ENCODE data around the gene ADGRV1.
"Not testable (repeated sequence)": the region's sequence is repeated elsewhere in the genome, so short reads cannot be mapped to it uniquely, and the experiment has no call there.

ADGRV1 gene

DNA sequence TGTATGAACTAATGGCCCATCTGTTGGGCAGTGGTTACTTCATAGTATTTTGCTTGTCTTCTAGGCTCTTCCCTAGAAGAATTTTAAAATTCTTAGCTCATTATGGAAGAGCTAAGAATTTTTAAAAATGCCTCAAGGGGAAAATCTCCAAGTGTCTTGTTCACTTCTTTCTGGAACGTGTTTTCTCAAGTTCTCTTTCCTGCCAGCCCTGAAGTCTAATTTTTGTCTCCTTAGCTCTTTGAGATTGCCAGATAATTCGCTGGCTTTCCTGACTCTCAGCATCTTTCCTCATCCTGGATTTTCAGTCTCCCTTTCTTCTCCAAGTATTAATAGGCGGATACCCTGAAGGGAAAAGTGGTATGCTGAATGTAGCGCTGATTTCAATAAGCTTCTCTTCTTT lies 429.1 kb downstream of the ADGRV1 start:
- DNase-seq (ENCODE audit: low spot score): no peak

DNA sequence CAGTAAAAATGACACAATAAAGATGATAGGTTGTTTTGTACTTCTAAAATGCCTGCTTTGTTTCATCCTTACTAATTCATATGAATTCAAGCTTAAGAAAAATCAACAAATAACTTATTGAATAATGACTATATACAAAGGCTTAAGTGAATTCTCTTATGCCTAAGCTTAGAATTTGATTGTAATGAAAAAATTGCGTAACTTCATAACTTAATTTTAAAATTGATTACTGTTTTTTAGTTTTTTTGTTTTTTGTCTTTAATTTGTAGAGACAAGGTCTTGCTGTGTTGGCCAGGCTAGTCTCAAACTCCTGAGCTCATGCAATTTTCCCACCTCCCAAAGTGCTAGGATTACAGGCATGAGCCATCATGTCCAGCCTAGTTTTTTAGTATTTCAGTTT lies 432.6 kb downstream of the ADGRV1 start:
- no peak for DNase-seq (ENCODE audit: low spot score)

DNA sequence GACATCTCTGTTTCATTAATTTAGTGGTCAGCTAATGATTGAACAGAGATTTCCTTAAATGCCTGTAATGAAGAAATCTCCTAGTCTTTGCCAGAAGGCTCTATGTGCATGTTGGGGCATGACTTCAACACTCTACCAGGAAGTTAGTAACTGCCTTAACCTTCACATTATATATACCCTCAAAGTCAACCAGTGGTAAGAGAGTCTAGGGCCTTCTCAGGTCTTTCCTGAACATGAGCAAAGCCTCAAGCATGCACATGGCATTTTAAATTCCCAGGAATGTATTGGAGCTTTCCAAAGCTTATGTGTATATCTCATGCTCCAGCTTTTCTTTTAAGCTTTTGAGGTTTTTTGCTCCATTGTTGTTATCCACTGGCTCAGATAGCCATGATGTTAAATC lies 436.2 kb downstream of the ADGRV1 start:
- DNase-seq (ENCODE audit: low spot score): no peak

DNA sequence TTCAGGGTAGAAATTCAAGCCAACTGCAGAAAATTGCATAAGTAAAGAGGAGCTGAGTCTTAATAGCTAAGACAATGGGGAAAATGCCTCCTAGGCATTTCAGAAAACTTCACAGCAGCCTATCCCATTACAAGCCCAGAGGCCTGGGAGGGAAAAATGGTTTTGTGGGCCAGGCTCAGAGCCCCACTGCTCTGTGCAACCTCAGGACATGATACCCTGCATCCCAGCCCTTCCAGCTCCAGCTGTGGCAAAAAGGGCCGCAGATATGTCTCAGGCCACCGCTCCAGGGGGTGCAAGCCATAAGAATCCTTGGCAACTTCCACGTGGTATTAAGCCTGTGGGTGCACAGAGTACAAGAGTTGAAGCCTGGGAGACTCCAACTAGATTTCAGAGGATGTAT lies 437.5 kb downstream of the ADGRV1 start:
- DNase-seq (ENCODE audit: low spot score): no peak

DNA sequence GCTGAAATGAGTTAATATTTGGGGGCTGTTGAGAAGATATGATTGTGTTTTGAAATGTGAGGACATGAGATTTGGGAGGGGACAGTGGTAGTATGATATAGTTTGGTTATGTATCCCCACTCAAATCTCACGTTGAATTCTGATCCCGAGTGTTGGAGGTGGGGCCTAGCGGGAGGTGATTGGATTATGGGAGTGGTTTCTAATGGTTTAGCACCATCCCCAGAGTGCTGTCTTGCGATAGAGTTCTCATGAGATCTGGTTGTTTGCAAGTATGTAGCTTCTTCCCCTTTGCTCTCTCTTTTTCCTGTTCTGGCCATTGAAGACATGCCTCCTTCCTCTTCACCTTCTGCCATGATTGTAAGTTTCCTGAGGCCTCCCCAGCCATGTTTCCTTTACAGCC lies 438.5 kb downstream of the ADGRV1 start:
- DNase-seq (ENCODE audit: low spot score): no peak

DNA sequence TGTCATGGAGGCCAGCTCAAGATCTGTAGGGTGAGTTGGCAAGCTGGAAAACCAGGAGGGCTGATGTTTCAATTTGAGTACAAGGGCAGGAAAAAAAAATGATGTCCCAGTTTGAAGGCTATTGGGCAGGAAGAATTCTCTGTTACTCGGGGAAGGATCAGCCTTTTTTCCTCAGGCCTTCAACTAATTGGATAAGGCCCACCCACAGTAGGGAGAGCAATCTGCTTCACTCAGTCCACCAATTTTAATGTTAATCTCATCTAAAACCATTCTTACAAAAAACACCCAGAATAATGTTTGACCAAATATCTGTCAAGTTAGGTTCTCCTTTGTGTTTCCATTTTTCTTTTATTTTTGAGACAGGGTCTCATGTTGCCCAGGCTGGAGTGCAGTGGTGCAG lies 442.1 kb downstream of the ADGRV1 start:
- no peak for DNase-seq (ENCODE audit: low spot score)

DNA sequence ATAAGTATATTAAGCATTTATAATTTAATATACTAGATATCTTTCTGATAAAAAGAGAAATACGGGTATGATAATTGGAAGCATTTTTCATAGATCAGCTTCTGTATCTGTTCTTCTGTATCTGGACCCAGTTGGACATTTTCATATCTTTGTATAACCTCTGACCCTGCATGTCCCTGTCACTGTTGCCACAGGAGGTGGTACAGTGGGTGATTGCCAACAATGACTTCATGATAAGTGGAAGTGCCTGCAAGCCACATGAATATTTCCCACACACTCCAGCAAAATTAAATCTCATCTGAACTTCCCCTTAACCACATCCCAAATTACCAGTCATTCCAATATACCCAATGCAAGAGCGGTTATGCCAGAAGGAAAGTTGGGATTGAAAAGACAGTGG lies 448.1 kb downstream of the ADGRV1 start:
- no peak for DNase-seq (ENCODE audit: low spot score)

DNA sequence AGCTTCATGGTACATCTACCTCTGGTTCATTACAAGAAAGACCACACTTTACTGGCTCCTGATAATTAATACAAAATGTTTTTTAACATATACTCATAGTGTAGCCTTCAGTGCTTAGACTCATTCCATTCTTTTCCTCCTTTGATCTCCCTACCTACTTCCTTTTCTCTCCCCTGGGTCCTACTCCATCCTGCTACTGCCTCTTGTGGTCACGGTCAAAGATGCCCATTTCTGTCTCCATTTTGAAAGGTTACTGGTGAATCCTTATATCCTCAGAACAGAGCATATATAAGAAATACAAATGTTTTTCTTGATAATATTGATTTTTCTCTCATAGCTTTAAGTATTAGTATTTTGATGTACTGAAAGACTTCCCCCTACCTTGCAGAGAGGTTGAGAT lies 448.7 kb downstream of the ADGRV1 start:
- DNase-seq (ENCODE audit: low spot score): no peak

DNA sequence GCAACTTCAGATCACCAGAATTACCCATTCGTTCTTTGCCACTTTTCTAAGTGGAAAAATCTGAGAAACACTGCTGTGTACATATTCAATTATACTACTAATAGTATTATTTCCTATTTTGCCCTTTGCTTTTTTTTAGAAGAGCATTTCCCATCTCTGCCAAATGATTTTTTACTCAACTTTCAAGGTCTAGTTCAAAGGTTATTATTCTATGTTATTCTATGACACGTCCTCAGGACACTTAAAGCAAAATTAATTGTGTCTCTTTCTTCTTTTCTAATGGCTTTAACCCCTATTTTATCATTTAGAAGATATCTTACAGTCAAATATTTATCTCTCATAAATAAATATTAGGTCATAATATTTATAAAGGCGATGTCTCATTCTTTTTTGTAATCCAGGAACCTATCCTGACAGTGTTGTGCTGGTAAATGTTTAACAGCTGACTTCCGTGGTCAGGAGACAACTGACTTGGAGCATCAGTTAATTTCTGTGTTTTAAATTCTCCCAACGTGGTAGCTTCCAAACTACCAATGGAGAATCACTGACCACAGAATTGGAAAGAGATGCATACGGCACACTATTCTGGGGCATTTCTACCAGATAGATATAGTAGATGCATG lies 449.3 kb downstream of the ADGRV1 start:
- DNase-seq (ENCODE audit: low spot score): no peak

DNA sequence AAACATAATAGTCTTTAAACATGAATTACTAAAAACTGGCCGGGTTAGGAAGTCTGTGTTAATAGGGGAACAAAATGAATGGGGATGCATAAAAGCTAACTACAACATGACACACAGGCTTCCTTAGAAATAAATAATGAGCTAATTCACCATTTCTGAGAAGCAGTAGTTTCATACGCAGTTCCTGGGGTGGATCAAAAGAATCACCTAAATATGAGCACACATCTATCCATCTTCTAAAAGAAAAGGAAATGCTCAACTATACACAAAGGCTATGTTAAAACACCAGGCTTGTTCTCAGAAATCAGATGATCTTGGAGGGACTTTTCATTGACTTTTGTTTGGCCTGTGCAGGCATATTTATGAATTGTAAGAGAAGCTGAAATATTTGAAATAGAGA lies 451.5 kb downstream of the ADGRV1 start:
- no peak for DNase-seq (ENCODE audit: low spot score)

DNA sequence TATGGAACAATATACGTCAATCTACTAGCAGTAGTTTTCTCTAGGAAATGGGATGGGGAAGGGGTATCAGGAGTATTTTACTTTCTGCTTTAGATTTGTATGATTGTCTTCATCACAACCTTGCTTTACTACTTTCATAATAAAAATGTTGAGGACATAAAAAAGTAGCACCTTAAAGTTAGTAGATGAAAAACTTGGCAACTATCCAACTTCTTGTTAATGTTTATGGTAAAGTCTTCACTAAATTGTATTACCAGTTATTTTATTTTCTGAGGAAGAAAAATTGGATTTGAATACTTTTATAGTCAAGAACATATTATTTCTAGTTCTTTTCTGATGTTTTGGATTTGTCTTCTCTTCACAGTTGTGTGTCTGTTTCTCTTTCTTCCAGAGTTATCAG lies 452.4 kb downstream of the ADGRV1 start:
- no peak for DNase-seq (ENCODE audit: low spot score)

DNA sequence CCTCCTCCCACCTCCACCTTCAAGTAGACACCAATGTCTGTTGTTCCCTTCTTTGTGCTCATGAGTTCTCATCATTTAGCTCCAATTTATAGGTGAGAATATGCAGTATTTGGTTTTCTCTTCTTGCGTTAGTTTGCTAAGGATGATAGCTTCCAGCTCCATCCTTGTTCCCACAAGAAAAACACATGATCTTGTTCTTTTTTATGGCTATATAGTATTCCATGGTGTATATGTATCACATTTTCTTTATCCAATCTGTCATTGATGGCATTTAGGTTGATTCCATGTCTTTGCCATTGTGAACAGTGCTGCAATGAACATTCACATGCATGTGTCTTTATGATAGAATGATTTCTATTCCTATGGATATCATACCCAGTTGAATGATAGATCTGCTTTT lies 454.3 kb downstream of the ADGRV1 start:
- not testable (repeated sequence) for DNase-seq (ENCODE audit: low spot score)

DNA sequence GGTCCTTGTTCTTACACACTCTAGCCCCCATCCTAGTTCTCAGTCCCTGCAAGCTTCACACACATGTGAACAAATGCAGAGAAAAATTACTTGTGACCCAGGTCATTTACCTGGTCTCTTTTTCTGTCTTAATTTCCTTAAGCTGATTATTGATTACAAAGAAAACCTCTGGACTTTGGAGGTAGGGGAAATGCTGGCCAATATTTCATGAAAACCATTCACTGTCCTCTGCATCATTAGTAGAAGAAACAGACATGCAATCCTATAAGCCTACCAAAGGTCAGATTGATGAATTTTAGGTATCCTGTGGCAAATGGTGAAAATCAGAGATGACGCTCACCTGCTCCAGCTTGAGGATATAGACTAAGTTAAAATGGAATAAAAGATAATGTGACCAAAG lies 457.7 kb downstream of the ADGRV1 start:
- DNase-seq (ENCODE audit: low spot score): no peak

DNA sequence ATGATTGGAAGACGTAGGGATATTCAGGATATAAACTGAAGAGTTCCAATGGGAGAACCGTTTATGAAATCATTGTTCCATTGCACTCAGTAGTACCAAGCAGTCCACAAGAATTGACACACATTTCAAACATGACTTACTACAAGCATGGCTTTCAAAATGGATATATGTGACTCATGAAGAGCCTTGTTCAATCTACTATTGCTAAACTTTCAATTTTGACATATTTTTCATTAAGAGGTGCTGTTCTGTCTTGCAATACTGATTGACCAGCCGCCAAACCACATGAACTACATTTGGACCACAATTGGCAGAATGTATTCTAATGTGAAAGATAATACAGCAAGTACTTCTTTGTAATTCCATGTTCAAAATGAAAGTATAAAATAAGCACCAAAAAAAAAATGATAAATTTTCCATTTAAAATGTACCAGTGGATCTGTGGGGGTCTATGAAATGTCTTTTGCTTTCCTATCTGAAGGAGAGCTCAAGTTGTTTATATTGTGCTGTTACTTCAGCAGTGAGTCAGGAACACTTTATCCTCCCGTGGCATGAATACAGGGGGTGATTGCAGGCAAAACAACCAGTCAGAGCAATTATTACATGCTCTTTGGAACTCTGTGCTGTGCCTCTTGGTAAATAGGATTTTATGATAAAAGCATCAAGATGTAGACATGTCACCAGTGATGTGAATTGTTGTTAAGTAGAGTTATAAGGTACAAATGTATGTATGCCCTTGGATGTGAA lies 458.5 kb downstream of the ADGRV1 start:
- DNase-seq (ENCODE audit: low spot score): peak; percentile 17

DNA sequence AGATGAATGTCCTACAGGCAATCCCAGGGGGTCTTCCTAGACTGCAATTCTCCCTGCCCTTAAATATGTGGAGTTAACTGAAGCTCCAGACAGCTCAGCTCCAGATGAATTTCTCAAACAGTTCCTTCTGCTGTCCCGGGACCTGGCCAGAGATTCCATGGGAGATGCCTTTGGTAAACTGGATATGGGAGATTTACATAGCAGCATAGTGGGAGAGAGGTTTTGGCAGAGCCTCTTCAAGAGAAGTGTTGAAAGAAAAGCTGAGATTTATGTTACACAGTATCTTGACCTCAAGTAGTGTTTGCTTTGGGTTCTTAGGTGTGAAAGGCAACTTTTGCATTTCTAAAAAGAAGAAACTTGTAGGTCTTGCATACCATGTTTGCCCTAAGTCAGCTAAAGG lies 459.6 kb downstream of the ADGRV1 start:
- no peak for DNase-seq (ENCODE audit: low spot score)

DNA sequence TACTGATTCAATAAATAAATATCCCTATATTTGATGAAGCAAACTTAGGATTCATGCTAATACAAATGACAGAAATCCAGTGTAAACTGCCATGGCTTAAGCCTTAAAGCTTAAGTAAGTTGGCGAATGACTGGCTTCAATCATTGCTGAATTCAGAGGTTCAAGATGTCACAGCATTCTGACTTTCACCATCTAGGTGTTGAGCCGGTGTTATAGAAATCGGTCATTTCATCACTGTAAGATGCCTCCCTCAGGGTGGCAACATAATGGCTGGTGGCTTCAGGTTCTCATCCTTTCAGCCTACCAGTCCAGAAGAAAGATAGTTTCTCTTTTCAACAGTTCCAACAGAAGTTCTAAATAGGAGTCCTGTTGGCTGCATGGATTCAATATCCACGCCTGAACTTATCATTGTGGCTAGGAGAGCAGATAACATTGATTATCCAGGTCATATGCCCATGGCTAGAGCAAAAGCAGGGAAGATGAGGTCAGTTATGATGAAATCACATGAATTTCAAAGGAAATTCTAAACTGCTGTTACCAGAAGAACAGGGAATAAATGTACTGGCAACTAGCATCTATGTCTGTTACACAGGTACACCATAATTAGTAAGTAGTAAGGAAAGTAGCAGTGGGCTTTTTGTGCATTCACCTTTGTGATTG lies 460.2 kb downstream of the ADGRV1 start:
- no peak for DNase-seq (ENCODE audit: low spot score)

DNA sequence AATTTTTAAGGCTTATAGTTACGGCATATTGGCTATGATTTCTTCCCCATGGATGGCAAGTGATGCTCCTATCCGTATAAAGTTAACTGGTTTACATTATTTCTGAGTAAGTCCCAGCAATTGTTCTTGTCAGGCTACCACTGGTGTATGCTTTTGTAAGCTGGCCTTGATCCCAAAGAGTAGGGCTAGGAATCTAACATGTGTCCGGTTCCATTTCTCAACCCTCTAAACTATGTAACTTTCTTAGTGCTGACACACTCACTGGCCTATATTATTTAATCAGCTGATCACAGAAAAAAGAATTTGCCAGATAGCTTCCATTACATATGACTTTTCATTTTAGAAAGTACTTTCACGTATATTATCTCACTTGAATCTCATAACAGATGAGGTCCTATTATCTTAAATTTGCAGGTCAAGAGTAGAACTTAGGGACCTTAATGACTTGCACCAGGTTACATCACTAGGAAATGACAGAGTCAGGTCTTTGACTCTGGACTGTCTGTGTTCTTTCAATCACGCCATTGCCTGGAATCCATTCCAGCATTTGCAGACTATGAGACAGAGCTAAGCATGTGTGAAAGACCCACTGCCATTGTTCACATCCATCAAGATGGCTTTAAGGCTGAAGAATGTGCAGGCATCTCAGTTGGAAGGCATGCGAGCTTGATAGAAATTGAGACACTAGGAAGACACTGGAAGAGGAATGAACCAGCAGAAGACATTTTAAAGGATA lies 461.6 kb downstream of the ADGRV1 start:
- DNase-seq (ENCODE audit: low spot score): no peak

DNA sequence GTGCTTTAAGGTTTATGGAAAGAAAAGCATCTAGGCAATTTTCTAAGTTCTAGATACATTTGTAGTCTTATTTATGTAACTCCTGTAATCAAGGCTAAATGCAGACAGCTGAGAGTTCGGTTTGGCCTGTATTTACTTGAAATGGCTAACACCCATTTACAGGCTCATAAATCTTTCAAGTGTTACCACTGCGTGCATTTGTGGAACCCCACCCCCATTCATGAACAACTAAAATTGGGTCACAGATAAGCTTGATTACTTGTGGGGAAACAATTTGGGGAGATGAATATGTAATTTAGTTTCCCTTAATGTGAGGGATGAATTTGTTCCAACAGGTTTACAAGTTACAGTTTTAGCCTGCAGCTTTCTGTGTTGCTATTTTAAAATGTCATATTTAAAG lies 463.9 kb downstream of the ADGRV1 start:
- DNase-seq (ENCODE audit: low spot score): no peak

DNA sequence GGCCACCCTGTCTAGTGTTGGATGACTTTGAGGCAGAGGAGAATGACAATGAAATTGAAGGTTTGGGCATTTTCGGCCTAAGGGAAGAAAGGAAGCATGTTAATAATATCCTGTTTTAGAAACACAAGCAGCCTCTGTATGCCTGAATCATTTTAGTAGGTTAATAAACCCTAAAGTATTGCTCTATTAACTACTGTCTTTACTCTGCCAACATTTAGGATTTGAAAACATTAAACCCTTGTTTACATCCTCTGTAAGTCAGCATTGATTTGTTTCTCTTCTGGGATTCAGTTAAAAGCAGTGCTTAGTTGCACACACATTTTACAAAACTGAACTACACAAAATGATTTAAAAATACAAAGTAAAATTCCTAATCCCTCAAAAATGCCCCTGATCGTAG lies 465.6 kb downstream of the ADGRV1 start:
- no peak for DNase-seq (ENCODE audit: low spot score)

DNA sequence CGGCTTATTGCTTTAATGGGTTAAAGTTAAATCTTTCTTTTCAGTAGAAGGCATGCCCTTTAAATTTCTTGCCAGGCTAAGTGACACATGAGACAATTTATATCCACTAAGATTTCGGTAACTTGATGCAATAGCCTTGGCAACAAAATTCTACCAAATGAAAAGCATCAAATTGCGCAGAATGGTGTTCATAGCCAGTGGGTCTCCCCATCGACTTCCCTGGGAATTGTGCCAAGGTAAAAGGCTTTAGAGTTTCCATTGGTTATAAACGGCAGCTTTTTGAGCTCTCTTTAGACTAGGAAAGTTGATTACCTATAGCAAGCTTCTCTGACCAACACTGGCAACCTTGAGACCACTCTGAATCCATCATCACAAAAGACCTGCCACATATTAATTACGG lies 466.1 kb downstream of the ADGRV1 start:
- DNase-seq (ENCODE audit: low spot score): no peak

DNA sequence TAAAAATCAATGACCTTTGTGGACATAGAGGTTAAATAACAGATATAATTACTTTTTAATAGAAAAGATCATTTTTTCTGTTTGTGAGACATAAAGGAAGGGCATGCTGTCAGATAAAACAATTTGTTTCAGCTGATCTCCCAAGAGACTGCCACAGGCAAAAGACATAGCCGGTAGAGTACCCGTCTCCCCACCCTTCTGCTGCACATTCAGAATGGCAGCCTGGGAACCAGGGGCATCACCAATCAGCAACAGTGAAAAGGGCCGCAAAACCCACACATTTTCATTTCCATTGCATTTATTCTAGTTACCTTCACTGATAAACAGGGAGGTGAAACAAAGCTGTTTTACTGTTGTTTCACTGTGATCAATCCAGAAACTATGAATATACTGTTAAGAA lies 466.9 kb downstream of the ADGRV1 start:
- no peak for DNase-seq (ENCODE audit: low spot score)

DNA sequence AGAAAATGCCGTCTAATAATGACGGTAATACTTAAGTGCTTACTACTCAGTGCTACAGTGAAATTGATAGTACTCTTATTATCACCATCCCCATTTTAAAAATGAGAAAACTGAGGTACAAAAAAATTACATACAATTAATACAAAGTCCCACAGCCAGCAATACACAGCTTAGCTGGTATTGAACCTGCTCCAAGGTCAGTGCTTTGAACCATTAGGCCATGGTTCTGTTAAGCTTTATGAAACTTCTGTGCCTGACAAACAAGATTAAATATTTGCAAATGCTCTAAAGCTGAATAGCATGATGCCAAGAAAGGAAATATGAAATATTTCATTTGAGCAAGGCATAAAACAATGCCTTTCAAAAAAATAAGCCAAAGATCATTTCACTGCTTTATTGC lies 467.4 kb downstream of the ADGRV1 start:
- no peak for DNase-seq (ENCODE audit: low spot score)

DNA sequence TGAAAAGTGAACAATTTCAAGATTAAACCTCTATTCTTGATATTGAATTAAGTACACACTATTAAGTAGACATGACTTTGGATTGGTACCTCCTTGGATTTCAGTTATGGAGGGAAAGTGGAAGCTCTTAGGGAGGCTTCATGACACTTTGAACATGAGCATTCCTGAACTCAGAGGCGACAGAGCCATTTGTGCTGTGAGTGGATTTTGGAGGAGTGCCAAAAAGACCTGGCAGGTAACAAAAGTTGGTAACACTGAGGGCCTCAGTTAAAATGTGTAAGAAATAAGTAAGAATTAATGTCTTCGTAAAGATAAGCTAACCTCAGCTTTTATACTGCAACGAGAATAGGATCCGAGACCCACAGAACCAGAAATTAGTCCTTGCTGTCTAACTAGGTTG lies 467.9 kb downstream of the ADGRV1 start:
- no peak for DNase-seq (ENCODE audit: low spot score)
